Thyroid gland (tissue), 4 donors: ENCODE measurements around the gene INSM1.

Source experiments
- CTCF ChIP-seq, 6 experiments: fragments of 200-600 bp in 3 of 6; fragments of 450-650 bp in 3 of 6; sonication (generic) in 3 of 6; IDR thresholded peaks; one replicate each; pipeline ENCODE4 v1.5.1; 2016 to 2019; ENCODE audit warnings: antibody characterized with exemption in 6 of 6, mild to moderate bottlenecking in 2 of 6, inconsistent platforms in 1 of 6, moderate library complexity in 1 of 6
- POLR2A ChIP-seq, 2 donors: fragments of 450-650 bp; IDR thresholded peaks; one replicate each; pipeline ENCODE4 v1.6.1; 2017; ENCODE audit warnings: antibody characterized with exemption in 2 of 2, mild to moderate bottlenecking in 2 of 2, moderate library complexity in 1 of 2

GRCh38 chr20:20329564-20329963 lies 38.3 kb upstream of the INSM1 start:
- TF ChIP-seq CTCF (IDR thresholded peaks at IDR 0.05) (no peak), POLR2A (IDR thresholded peaks at IDR 0.05) (no peak)
